ENCODE data around the gene STARD6.
"Not testable (repeated sequence)": the region's sequence is repeated elsewhere in the genome, so short reads cannot be mapped to it uniquely, and the experiment has no call there.

The STARD6 gene

GRCh38 chr18:54335638-54336173, 22.0 kb downstream of the STARD6 start:
- no peak for DNase-seq (ENCODE audit: low read depth)

DNA sequence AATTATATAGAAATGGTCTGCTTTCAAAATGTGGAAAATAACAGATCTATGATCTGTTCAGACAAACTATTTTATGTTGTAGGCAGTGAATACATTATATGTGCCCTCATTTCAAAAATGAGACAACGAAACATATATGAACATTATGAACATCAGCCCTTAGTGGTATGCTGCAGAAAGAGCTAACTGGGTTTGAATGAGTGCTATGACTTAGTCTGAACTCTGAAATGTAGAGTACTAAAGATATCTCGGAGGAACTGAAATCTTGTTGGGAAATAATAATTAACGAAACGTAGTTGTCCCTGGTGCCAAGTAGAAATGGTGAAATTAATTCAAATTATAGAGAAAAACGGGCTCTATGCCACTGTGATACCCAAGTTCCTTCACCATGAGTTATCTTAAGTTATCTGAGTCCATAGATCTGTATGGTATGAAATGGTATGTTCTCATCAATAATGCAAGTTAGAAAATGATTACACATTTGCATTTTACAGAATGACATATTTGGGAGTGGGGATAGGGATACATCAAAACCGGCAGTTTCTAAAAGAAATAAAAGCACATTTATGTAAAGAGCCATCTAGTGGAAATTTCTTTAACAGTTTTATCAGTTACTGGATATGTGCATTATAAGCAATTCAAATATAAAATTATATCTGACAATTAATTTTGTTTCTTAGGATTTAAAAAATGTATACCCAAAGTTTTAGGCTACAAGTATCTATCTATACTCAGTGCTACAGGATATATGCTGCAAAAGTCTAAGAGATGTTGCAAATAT, 26.7 kb downstream of the STARD6 start:
- DNase-seq (ENCODE audit: low read depth) = no peak

- DNase-seq (ENCODE audit: low read depth) = no peak
Measured at GRCh38 chr18:54329787-54330186, 27.9 kb downstream of the STARD6 start.

DNA sequence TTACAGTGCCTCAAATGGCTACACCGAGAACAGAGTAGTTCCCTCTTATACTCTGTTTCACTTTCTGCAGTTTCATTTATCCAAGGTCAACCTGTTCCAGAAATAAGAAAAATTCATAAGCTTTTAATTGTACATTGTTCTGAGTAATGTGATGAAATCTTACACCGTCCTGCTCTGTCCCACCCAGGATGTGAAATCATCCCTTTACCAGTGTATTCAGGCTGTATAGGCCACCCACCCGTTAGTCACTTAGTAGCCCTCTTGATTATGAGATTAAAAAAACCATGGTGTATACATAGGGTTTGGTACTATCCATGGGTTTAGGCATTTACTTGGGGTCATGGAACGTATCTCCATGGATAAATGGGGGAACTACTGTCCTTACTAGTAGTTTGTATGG, 29.8 kb downstream of the STARD6 start:
- DNase-seq (ENCODE audit: low read depth) = no peak

- no peak for DNase-seq (ENCODE audit: low read depth)
Measured at GRCh38 chr18:54323970-54324369, 33.7 kb downstream of the STARD6 start.

- no peak for DNase-seq (ENCODE audit: low read depth)
Measured at GRCh38 chr18:54323561-54323960, 34.1 kb downstream of the STARD6 start.

- DNase-seq (ENCODE audit: low read depth) = no peak
Measured at GRCh38 chr18:54316071-54316820, 41.4 kb downstream of the STARD6 start.

DNA sequence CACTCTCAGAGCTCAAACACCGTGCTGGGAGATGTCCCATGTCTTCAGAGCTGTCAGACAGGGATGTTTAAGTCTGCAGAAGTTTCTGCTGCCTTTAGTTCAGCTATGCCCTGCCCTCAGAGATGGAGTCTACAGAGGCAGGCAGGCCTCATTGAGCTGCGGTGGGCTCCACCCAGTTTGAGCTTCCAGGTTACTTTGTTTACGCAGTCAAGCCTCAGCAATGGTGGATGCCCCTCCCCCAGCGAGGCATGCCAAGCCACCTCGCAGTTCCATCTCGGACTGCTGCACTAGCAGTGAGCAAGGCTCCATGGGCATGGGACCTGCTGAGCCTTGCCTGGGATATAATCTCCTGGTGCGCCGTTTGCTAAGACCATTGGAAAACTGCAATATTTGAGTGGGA, 48.1 kb downstream of the STARD6 start:
- not testable (repeated sequence) for DNase-seq (ENCODE audit: low read depth)

GRCh38 chr18:54303408-54303807, 54.2 kb downstream of the STARD6 start:
- no peak for DNase-seq (ENCODE audit: low read depth)

- not testable (repeated sequence) for DNase-seq (ENCODE audit: low read depth)
Measured at GRCh38 chr18:54298991-54299390, 58.7 kb downstream of the STARD6 start.

DNA sequence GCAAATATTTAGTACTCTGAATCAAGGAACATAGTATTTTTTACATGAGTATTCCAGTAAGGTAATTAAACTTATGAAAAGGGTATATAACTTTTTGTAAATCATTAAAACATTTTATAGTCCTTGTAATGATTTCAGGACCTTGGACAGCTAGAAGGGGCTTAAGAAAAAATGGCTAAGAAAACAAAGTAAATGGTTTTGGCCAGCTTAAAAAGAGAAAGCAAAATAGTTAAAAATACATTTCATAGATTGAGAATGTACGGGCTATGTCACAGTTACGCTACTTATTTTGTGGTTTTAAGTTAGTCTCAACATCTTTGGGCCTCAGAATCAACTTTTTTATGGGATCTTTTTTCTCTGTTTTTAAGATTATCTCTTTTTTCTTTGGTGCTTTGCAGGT, 61.6 kb downstream of the STARD6 start:
- DNase-seq (ENCODE audit: low read depth) = no peak

DNA sequence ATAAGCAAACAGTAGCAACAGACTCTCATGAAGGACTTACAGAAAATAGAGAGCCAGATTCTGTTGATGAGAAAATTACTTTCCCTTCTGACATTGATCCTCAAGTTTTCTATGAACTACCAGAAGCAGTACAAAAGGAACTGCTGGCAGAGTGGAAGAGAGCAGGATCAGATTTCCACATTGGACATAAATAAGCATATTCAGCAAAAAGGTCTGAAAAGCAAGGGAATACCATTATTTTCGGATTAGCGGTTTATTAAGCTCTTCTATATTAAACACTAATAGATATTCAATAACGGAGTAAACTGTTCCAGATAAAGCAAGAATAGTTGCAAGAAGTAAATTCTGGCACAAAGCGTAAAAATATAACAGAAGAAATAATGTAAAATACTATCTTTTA, 63.4 kb downstream of the STARD6 start:
- DNase-seq (ENCODE audit: low read depth) = no peak

DNA sequence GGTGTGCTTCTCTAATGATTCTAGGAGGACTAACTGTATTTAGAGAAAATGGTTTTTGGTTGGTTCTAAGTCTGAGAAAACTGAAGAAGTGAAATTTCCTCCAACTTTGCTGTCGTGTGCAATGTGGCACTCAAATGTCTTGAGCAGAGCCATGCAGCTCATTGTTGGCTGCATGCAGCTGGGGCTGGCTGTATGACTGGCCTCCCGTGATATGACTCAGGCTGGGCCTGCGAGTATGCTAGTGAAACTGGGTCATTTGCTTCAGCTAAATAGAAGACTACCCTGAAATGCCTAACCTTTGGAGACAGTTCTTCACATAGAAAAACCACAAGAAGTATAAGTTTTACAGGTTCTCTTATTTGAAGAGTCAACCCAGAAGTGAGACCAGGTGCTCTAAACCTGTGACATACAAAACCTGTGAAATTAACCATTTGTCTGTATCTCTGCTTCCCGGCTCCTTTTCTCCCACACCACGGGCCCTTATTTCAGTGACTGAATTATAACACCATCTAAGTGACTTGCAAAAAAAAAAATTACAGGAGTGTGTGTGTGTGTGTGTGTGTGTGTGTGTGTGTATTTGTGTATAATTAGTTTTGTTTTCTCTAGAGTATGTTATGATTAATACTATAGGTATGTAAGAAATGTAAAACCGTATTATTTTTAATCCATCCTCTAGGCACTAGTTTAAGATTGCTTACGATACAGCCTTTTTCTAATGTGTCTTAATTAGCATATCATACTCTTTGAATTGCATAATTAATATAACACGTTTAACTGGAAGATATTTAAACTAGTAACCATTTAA, 72.5 kb downstream of the STARD6 start:
- no peak for DNase-seq (ENCODE audit: low read depth)

GRCh38 chr18:54284535-54284934, 73.1 kb downstream of the STARD6 start:
- DNase-seq (ENCODE audit: low read depth) = no peak

GRCh38 chr18:54280220-54280569, 77.5 kb downstream of the STARD6 start:
- DNase-seq (ENCODE audit: low read depth) = no peak

GRCh38 chr18:54279477-54280219, 78.0 kb downstream of the STARD6 start:
- no peak for DNase-seq (ENCODE audit: low read depth)

- DNase-seq (ENCODE audit: low read depth) = no peak
Measured at GRCh38 chr18:54278615-54279014, 79.0 kb downstream of the STARD6 start.

DNA sequence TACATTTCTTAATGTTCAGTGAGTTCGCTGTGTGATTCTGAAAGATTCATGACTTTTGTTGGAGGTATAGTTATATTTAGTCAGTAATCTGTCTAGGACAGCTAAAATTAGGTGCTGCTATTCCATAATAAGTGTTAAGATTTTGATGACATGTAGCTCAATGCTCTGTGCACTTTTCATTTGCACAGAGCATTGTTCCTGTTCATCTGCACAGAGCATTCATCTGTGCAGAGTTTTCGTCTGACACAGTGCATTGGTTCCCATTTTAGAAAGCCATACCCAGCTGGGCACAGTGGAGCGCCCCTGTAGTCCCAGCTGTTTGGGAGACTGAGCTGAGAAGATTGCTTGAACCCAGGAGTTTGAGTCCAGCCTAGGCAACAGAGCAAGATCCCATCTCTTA, 79.8 kb downstream of the STARD6 start:
- DNase-seq (ENCODE audit: low read depth) = no peak

Measured in stimulated activated CD8-positive, alpha-beta memory T cell treated with anti-CD3 and anti-CD28 coated beads, Interleukin-7, amount 100 ng/mL, for 24 hours (primary cell).